OCI-LY1 (cell line): ENCODE results near the gene MAGI1.

Source experiments
- H2AFZ ChIP-seq: fragments of 200-600 bp; sonication (generic), shearing (Covaris generic); 2 replicates; pipeline ENCODE4 v1.6.0; 2014; ENCODE audit warnings: antibody characterized with exemption, mild to moderate bottlenecking, low read length
- H3F3A ChIP-seq: fragments of 200-600 bp; sonication (generic), shearing (Covaris generic); 2 replicates; pipeline ENCODE4 v1.6.0; 2014; ENCODE audit warnings: mild to moderate bottlenecking, antibody characterized with exemption, low read length, moderate library complexity; ENCODE audit not compliant: insufficient read depth
- H3K27ac ChIP-seq: fragments of 200-600 bp; sonication (generic); 2 replicates; pipeline ENCODE4 v1.5.1; 2014; ENCODE audit warnings: low read length, mixed run types, mild to moderate bottlenecking, low read depth; ENCODE audit not compliant: poor library complexity, severe bottlenecking
- H3K27me3 ChIP-seq: fragments of 200-600 bp; sonication (generic); 2 replicates; pipeline ENCODE4 v1.6.0; 2014; ENCODE audit warnings: antibody characterized with exemption, mild to moderate bottlenecking, low read length, moderate library complexity; ENCODE audit not compliant: insufficient read depth
- H3K36me3 ChIP-seq: fragments of 200-600 bp; sonication (generic); 2 replicates; pipeline ENCODE4 v1.6.1; 2014; ENCODE audit warnings: mild to moderate bottlenecking, antibody characterized with exemption, low read length, moderate library complexity, mixed read lengths; ENCODE audit not compliant: insufficient read depth
- H3K4me1 ChIP-seq: fragments of 200-600 bp; sonication (generic); 2 replicates; pipeline ENCODE4 v1.5.1; 2014; ENCODE audit warnings: mild to moderate bottlenecking, low read length, moderate library complexity; ENCODE audit not compliant: insufficient read depth, severe bottlenecking
- H3K4me2 ChIP-seq: fragments of 200-600 bp; sonication (generic), shearing (Covaris generic); 2 replicates; pipeline ENCODE4 v1.6.1; 2014; ENCODE audit warnings: low read length
- H3K4me3 ChIP-seq: fragments of 200-600 bp; sonication (generic); 2 replicates; pipeline ENCODE4 v1.5.1; 2014; ENCODE audit warnings: low read length, low read depth, mild to moderate bottlenecking, mixed read lengths; ENCODE audit not compliant: poor library complexity, severe bottlenecking
- H3K79me2 ChIP-seq: fragments of 200-600 bp; shearing (Covaris generic); 2 replicates; pipeline ENCODE4 v1.6.1; 2016; ENCODE audit warnings: mixed run types, low read length, mixed read lengths; ENCODE audit not compliant: insufficient read depth
- H3K9ac ChIP-seq: fragments of 200-600 bp; sonication (generic), shearing (Covaris generic); 2 replicates; pipeline ENCODE4 v1.6.1; 2014; ENCODE audit warnings: mild to moderate bottlenecking, low read length, mixed read lengths
- H3K9me2 ChIP-seq: fragments of 200-600 bp; sonication (generic), shearing (Covaris generic); 2 replicates; pipeline ENCODE4 v1.6.1; 2014; ENCODE audit warnings: low read depth, mild to moderate bottlenecking, low read length, mixed read lengths
- H3K9me3 ChIP-seq: fragments of 200-600 bp; shearing (Covaris generic); 2 replicates; pipeline ENCODE4 v1.6.1; 2014; ENCODE audit warnings: low read length, mixed read lengths
- H4K20me1 ChIP-seq: fragments of 200-600 bp; sonication (generic), shearing (Covaris generic); 2 replicates; pipeline ENCODE4 v1.6.0; 2016; ENCODE audit warnings: mild to moderate bottlenecking, low read length; ENCODE audit not compliant: insufficient read depth
- EZH2 ChIP-seq: fragments of 200-600 bp; sonication (generic), shearing (Covaris generic); IDR thresholded peaks from 2 replicates; pipeline ENCODE4 v1.8.0; 2017; ENCODE audit warnings: borderline replicate concordance, mixed run types, mild to moderate bottlenecking, antibody characterized with exemption, low read length, moderate library complexity, mixed read lengths
- TF ChIP-seq, protein P1 (sequence below): fragments of 200-600 bp; sonication (generic), shearing (Covaris generic); IDR thresholded peaks from 2 replicates; pipeline ENCODE4 v1.5.1; 2017; ENCODE audit warnings: mild to moderate bottlenecking, antibody characterized with exemption, low read length, moderate library complexity, mixed read lengths

Gene MAGI1

DNA sequence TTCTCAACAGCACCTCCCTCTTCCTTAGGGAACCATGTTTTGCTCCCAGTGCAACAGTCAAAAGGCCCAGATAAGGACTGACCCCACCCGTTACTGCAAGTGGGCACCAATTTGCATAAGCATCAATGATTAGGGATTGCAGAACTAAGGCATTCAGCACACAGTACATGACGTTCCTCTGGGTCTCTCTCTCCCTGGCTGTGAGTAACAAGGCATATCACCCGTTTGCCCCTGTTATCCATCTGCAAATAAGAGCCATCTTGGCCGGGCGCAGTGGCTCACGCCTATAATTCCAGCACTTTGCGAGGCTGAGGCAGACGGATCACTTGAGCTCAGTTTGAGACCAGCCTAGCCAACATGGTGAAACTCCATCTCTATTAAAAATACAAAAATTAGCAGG lies 18.8 kb downstream of the MAGI1 start:
- Histone ChIP-seq H3K4me1 (no peaks in the 10 kb centered on the region), H3K9me3 (no peaks in the 10 kb centered on the region), H3K9ac (no peak overlapping the region), H3K79me2 (no peaks in the 10 kb centered on the region), H2AFZ (no peak overlapping the region), H3K27me3 (peaks cover 6% of the 10 kb centered on the region; the same call in 1 of the 2 replicates), H3K9me2 (no peaks in the 10 kb centered on the region), H4K20me1 (no peaks in the 10 kb centered on the region), H3K27ac (no peak overlapping the region), H3K4me3 (no peak overlapping the region), H3K36me3 (no peaks in the 10 kb centered on the region), H3F3A (no peaks in the 10 kb centered on the region), H3K4me2 (no peak overlapping the region)
- no peak for TF ChIP-seq EZH2
- TF ChIP-seq, protein P1, sequence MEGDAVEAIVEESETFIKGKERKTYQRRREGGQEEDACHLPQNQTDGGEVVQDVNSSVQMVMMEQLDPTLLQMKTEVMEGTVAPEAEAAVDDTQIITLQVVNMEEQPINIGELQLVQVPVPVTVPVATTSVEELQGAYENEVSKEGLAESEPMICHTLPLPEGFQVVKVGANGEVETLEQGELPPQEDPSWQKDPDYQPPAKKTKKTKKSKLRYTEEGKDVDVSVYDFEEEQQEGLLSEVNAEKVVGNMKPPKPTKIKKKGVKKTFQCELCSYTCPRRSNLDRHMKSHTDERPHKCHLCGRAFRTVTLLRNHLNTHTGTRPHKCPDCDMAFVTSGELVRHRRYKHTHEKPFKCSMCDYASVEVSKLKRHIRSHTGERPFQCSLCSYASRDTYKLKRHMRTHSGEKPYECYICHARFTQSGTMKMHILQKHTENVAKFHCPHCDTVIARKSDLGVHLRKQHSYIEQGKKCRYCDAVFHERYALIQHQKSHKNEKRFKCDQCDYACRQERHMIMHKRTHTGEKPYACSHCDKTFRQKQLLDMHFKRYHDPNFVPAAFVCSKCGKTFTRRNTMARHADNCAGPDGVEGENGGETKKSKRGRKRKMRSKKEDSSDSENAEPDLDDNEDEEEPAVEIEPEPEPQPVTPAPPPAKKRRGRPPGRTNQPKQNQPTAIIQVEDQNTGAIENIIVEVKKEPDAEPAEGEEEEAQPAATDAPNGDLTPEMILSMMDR: no peak

DNA sequence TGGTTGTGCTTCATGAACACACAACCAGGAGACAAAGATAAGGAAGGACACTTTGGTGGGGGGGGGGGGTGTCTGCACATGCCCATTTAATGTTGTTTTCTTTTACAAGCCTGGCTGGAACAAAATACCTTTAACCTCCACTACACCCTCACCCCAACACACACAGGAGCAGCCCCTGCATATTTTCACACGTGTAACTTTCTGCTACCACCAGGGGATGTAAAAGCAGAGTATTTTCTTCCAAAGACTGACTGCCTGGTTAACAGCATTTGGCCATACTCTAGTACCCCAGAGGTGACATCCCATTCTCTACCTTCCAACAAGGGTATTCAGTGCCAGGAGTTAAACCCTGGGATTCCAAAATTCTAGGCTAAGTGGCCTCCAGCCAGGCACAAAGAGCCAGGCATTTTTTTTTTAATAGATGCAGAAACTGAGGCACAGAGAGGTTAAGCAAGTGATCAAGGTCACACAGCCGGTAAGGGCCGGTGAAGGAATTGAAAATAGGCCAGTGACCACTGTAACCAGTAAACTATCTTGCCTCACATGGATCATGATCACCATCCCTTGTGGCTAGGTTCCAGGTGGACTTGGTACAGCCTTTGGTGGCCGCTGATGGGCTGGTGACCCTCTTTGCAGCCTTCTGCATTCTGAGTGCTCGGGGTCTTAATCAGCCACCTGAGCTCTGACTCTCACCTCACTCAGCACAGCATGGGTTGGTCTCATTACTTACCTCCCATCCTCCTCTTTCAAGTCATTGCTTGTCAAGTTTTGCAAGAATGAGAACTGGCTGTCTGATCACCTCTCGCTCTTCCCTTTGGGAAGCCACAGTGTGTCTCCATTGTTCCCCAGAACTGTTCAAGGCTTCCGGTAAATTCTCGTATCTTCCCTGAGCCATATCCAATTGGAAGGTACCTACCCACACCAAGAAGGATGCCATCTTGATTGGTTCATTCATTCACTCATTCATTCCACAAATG lies 20.4 kb downstream of the MAGI1 start:
- H3K9me2 ChIP-seq: no peaks in the 10 kb centered on the region
- TF ChIP-seq, protein P1: no peak
- TF ChIP-seq EZH2: no peak
- H3K79me2 ChIP-seq: no peaks in the 10 kb centered on the region
- no peak overlapping the region for H2AFZ ChIP-seq
- H3K4me2 ChIP-seq: no peak overlapping the region
- no peak overlapping the region for H3K4me3 ChIP-seq
- no peaks in the 10 kb centered on the region for H3F3A ChIP-seq
- no peaks in the 10 kb centered on the region for H3K9me3 ChIP-seq
- no peak overlapping the region for H3K9ac ChIP-seq
- H3K4me1 ChIP-seq: no peaks in the 10 kb centered on the region
- no peak overlapping the region for H3K27ac ChIP-seq
- no peaks in the 10 kb centered on the region for H4K20me1 ChIP-seq
- peaks cover 6% of the 10 kb centered on the region; the same call in 1 of the 2 replicates for H3K27me3 ChIP-seq
- no peaks in the 10 kb centered on the region for H3K36me3 ChIP-seq

DNA sequence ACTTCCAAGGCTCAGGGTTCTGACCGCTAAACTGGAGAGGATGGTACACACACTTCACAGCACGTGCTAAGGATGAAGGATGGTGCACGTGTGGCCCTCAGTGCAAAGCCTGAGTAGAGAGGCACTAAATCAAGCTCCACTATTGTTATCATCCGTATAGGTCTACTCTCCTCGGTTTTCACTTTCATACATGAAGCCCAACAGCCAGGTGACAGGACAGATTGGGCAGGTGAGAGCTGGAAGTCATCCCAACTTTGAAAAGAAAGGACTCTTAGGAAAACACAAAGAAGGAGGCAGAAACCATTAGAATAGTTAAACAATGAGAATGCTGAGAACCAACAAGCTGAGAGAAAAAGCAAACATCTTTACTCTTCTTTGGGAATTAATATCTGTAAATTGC lies 21.1 kb downstream of the MAGI1 start:
- Histone ChIP-seq H3K9me3 (no peaks in the 10 kb centered on the region), H3K27me3 (peaks cover 6% of the 10 kb centered on the region; the same call in 1 of the 2 replicates), H3F3A (no peaks in the 10 kb centered on the region), H3K4me2 (no peak overlapping the region), H2AFZ (no peak overlapping the region), H3K9me2 (no peaks in the 10 kb centered on the region), H3K4me3 (no peak overlapping the region), H3K4me1 (no peaks in the 10 kb centered on the region), H3K9ac (no peak overlapping the region), H4K20me1 (no peaks in the 10 kb centered on the region), H3K36me3 (no peaks in the 10 kb centered on the region), H3K79me2 (no peaks in the 10 kb centered on the region), H3K27ac (no peak overlapping the region)
- no peak for TF ChIP-seq EZH2
- TF ChIP-seq, protein P1: no peak
